Esophagus muscularis mucosa (tissue), 3 donors: Measurements from ENCODE around the gene COPS4.

ENCODE experiments used
- CTCF ChIP-seq, 3 experiments: fragments of 200-600 bp in 2 of 3; fragments of 450-650 bp in 1 of 3; sonication (generic) in 2 of 3; IDR thresholded peaks; one replicate each; pipeline ENCODE4 v1.5.1; 2017 to 2019; ENCODE audit warnings: antibody characterized with exemption in 3 of 3, mild to moderate bottlenecking in 2 of 3, moderate library complexity in 1 of 3
- POLR2A ChIP-seq: fragments of 450-650 bp; IDR thresholded peaks from one replicate; pipeline ENCODE4 v1.6.1; 2017; ENCODE audit warnings: antibody characterized with exemption, moderate library complexity, mild to moderate bottlenecking, low read depth
- POLR2AphosphoS5 ChIP-seq, 2 donors: sonication (generic); formaldehyde crosslinking; IDR thresholded peaks; one replicate each; pipeline ENCODE4 v1.6.1; 2017; ENCODE audit warnings: antibody characterized with exemption in 2 of 2

- no peak for TF ChIP-seq CTCF (IDR thresholded peaks at IDR 0.05)
- TF ChIP-seq POLR2A = no peak
- TF ChIP-seq POLR2AphosphoS5 (IDR thresholded peaks at IDR 0.05) = no peak
Observed at GRCh38 chr4:83046693-83047473, 11.9 kb downstream of the COPS4 start.
